Spleen (tissue), 11 donors: Measurements from ENCODE around the gene DLG1. TPM values are rescaled to one million over a fixed set of nuclear protein-coding genes. Genes with fewer than 3 reads are reported as not detected.
A peak's percentile ranks its signal among the peaks of the same experiment; 100 is the strongest.

Source experiments
- DNase-seq: peaks from one replicate; pipeline ENCODE4 v3.0.0-alpha.2; 2020
- H3K27ac ChIP-seq, 8 donors: fragments of 200-600 bp; sonication (generic) in 7 of 8; 1 replicate in 4 of 8; 2 replicates in 4 of 8; pipeline versions ENCODE4 v1.5.0 to v1.8.0; 2016 to 2021; ENCODE audit warnings: inconsistent platforms in 4 of 8, mild to moderate bottlenecking in 4 of 8, moderate library complexity in 1 of 8
- H3K27me3 ChIP-seq, 7 donors: fragments of 200-600 bp; sonication (generic) in 6 of 7; replicated peaks in 1 of 7; 1 replicate in 4 of 7; 2 replicates in 3 of 7; pipeline versions ENCODE4 v1.5.0 to v1.8.0; 2016 to 2021; ENCODE audit warnings: inconsistent platforms in 3 of 7, mild to moderate bottlenecking in 1 of 7
- H3K36me3 ChIP-seq, 6 donors: fragments of 200-600 bp; sonication (generic) in 5 of 6; 1 replicate in 4 of 6; 2 replicates in 2 of 6; pipeline versions ENCODE4 v1.5.0 to v1.8.0; 2016 to 2021; ENCODE audit warnings: inconsistent platforms in 2 of 6
- H3K4me1 ChIP-seq, 6 donors: fragments of 200-600 bp; sonication (generic) in 5 of 6; 1 replicate in 3 of 6; 2 replicates in 3 of 6; pipeline versions ENCODE4 v1.5.0 to v1.8.0; 2016 to 2021; ENCODE audit warnings: inconsistent platforms in 3 of 6
- H3K4me3 ChIP-seq, 8 donors: fragments of 200-600 bp; sonication (generic) in 7 of 8; 1 replicate in 4 of 8; 2 replicates in 4 of 8; pipeline versions ENCODE4 v1.5.0 to v1.8.0; 2016 to 2021; ENCODE audit warnings: inconsistent platforms in 4 of 8, mild to moderate bottlenecking in 4 of 8, moderate library complexity in 2 of 8
- H3K9me3 ChIP-seq, 8 donors: fragments of 200-600 bp; sonication (generic) in 7 of 8; 1 replicate in 4 of 8; 2 replicates in 4 of 8; pipeline versions ENCODE4 v1.5.0 to v1.8.0; 2016 to 2021; ENCODE audit warnings: inconsistent platforms in 4 of 8
- POLR2A ChIP-seq, 3 donors: fragments of 450-650 bp; IDR thresholded peaks; one replicate each; pipeline ENCODE4 v1.5.1; 2017; ENCODE audit warnings: antibody characterized with exemption in 3 of 3, mild to moderate bottlenecking in 1 of 3
- POLR2AphosphoS5 ChIP-seq, 3 donors: sonication (generic); formaldehyde crosslinking; IDR thresholded peaks; one replicate each; pipeline ENCODE4 v1.5.1; 2017; ENCODE audit warnings: antibody characterized with exemption in 3 of 3
- WGBS, 5 donors: extraction: QIAGEN DNeasy Blood & Tissue Kit in 3 of 5; methylation state at CpG; one replicate each; pipeline versions ENCODE4 v1.1.5 to v1.1.7; 2013 to 2018; 5-methylcytosine and 5-hydroxymethylcytosine counted together
- intact Hi-C: fragments of 100-400 bp; cut with DNase I; formaldehyde crosslinking; loops from one replicate; pipeline ENCODE4 v1.15.0; 2023; ENCODE audit warnings: low total_unique reads
- polyA plus RNA-seq, 3 donors: library from polyadenylated mRNA; stranded (reverse); fragments of 200-250 nt; gene quantifications; one replicate each; pipeline ENCODE4 v1.2.1, GENCODE V29; 2013
- total RNA-seq, 7 donors: library from RNA; depleted of rRNA in 3 of 7; stranded (reverse); fragments of >200 nt in 3 of 7; fragmentation: NEBNext Ultra II Directional in 4 of 7; extraction: Animal tissue kit (Norgen Biotek cat#: 25700) in 4 of 7; gene quantifications; one replicate each; pipeline versions ENCODE4 v1.1.0 to v1.2.1, GENCODE V29; 2016 to 2021
- TF ChIP-seq, protein P1 (sequence below), 11 experiments: fragments of 200-600 bp in 7 of 11; fragments of 450-650 bp in 4 of 11; sonication (generic) in 4 of 11; IDR thresholded peaks in 8 of 11; conservative IDR thresholded peaks in 3 of 11; 1 replicate in 7 of 11; 2 replicates in 4 of 11; pipeline versions ENCODE4 v1.4.0 to v1.8.0; 2016 to 2021; ENCODE audit warnings: antibody characterized with exemption in 11 of 11, inconsistent platforms in 4 of 11, mild to moderate bottlenecking in 1 of 11
- donor health status: healthy with polysubstance abuse.
- donor health status: DM: no; HTN: no; CAD: no; lungs with moderate emphysema.
- donor health status: DM: no; HTN: no; CAD: no.
- donor health status: Bipolar disorder and iron deficiency.
- donor health status: healthy.
- donor health status: DM: no; HTN: no; CAD: no.
- donor health status: DM: yes; HTN: yes; CAD: no.

DLG1 gene
- total and polyA plus RNA-seq, 10 donors = 11.0 to 92.3 (median 59.1) TPM

DNA sequence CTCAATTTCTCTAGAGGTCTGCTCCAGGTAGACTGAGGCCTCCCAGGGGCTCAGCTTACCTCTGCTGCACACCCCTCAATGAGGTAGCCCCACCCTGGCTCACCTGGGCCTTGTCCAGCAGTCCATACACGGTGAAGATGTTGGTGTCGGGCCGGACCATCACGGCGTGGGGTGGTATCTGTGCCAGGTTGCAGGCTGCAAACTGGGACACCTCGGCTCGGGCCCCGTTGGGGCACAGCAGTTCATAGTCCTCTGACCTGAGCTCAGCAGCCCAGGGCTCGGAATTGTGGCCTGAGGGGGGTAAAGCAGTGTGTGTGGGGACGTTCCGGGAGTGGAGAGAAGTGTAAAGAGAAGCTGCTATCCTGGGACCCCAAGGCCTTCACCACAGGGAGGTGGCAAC lies 292.0 kb downstream of the DLG1 start:
- no peaks in the 10 kb centered on the region for H3K36me3 ChIP-seq
- no peak overlapping the region for H3K4me3 ChIP-seq
- H3K27ac ChIP-seq = no peak overlapping the region
- intact Hi-C loops = no loop called here
- DNase-seq = peak; percentile 51
- whole genome bisulfite sequencing, 5 donors = 93 to 97% (median 94%) methylated on average over 11 of the region's 11 CpGs
- TF ChIP-seq POLR2AphosphoS5 (IDR thresholded peaks at IDR 0.05) (no peak), POLR2A (IDR thresholded peaks at IDR 0.05) (no peak)
- TF ChIP-seq, protein P1, sequence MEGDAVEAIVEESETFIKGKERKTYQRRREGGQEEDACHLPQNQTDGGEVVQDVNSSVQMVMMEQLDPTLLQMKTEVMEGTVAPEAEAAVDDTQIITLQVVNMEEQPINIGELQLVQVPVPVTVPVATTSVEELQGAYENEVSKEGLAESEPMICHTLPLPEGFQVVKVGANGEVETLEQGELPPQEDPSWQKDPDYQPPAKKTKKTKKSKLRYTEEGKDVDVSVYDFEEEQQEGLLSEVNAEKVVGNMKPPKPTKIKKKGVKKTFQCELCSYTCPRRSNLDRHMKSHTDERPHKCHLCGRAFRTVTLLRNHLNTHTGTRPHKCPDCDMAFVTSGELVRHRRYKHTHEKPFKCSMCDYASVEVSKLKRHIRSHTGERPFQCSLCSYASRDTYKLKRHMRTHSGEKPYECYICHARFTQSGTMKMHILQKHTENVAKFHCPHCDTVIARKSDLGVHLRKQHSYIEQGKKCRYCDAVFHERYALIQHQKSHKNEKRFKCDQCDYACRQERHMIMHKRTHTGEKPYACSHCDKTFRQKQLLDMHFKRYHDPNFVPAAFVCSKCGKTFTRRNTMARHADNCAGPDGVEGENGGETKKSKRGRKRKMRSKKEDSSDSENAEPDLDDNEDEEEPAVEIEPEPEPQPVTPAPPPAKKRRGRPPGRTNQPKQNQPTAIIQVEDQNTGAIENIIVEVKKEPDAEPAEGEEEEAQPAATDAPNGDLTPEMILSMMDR (IDR thresholded peaks at IDR 0.05 in 8 of 11, conservative IDR thresholded peaks at IDR 0.05 in 3 of 11) = no peak
- peaks cover 0 to 31% (median 0%) of the 10 kb centered on the region in 7 donors for H3K27me3 ChIP-seq
- H3K9me3 ChIP-seq = no peaks in the 10 kb centered on the region
- peaks cover 0 to 21% (median 17%) of the 10 kb centered on the region in 6 donors for H3K4me1 ChIP-seq

DNA sequence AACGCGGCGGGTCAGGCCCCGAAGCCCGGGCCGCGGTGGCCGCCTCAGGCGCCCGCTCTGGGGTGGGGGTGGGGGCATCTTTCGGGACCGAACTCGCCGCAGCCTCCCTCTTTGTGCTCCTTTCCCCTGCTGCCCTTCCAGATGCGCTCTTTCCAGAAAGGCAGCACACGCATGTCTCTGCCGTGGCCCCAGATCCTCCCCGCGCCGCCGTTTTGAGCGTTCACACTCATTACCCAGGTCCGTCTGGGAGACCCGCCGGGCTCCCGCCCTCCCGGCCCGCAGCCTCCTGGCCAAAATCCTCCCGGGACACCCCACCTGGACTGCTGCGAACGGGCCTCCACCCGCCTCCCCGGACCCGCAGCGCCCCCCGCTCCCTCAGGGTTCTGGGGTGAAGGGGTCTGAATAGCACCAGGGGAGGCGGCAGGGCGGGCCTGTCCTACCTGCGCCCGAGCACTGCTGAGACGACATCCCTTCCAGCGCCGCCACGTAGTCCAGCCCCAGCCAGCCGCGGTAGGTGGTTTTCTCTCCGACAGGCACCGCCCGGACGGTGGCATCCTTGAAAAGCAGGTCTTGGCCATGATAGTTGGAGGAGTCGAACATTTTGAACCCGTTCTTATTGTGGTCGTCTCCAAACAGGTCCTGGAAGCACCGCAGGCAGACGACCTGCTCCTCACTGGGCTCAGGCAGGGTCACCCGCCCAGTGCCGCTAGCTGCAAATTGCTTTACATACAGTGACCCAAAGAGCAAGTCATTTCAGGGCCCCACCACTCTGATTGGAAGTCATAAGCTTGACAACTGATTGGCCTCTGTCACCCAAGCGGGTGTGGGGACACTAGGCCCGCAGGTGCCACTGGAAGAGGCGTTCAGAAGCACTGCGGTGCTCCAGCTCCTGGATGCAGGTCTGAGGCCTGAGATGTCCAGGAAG lies 294.7 kb downstream of the DLG1 start:
- TF ChIP-seq POLR2AphosphoS5 (IDR thresholded peaks at IDR 0.05) (no peak), POLR2A (IDR thresholded peaks at IDR 0.05) (no peak)
- TF ChIP-seq, protein P1 (IDR thresholded peaks at IDR 0.05 in 8 of 11, conservative IDR thresholded peaks at IDR 0.05 in 3 of 11) = no peak
- H3K36me3 ChIP-seq = no peaks in the 10 kb centered on the region
- peak overlapping the region in 7 of 8 donors; percentile 26 to 84 (median 73) for H3K27ac ChIP-seq
- peaks cover 0 to 21% (median 17%) of the 10 kb centered on the region in 6 donors for H3K4me1 ChIP-seq
- 23 to 38% (median 31%) methylated on average over 23 to 61 of the region's 61 CpGs for WGBS, 5 donors
- H3K4me3 ChIP-seq = peak overlapping the region; percentile 30 to 75 (median 42)
- H3K9me3 ChIP-seq = no peaks in the 10 kb centered on the region
- intact Hi-C loops = no loop called here
- H3K27me3 ChIP-seq = peaks cover 0 to 16% (median 0%) of the 10 kb centered on the region in 7 donors
- DNase-seq = peak; percentile 79

DNA sequence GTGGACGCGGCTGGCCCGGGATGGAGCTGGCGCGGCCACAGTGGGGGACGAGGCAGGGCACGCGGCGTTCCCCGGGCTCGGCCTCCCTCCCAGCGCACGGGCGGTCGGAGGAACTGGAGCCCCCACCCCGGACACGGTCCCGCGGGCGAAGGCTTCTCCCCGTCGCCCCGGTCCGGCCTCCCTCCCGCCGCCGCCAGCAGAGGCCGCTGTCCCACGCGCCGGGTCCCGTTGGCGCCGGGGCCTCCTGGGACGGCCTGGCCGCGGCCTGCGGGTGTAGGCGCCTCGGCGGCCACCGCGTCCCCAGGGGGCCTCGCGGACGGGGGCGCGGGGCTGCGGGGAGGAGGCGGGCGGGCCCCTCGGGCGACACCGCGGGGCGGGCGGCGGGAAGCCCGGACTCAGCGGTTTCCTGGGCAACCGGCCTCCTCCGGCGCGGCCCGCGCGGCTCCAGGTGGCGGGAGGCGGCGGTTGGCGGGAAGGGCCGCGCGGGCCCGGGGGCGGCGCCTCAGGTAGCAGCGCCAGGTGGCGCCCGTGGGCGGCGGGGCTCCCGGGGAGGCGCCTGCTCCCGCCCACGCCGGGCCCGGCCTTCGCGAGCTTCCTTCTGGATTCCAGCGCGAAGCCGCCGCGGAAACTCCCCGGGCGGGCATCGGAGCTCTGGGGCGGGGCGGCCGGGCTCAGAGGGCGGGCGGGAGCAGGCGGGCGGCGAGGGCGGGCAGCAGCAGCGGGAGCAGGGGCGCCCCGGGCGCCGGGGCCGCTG lies 295.5 kb downstream of the DLG1 start:
- peak; percentile 96 for DNase-seq
- H3K36me3 ChIP-seq = no peaks in the 10 kb centered on the region
- WGBS, 5 donors = 0 to 1% (median 0%) methylated on average over 7 to 113 of the region's 113 CpGs
- peak overlapping the region; percentile 31 to 75 (median 44) for H3K4me3 ChIP-seq
- H3K27ac ChIP-seq = peak overlapping the region; percentile 22 to 84 (median 76)
- H3K9me3 ChIP-seq = no peaks in the 10 kb centered on the region
- intact Hi-C loops = no loop called here
- H3K27me3 ChIP-seq = peaks cover 0 to 16% (median 0%) of the 10 kb centered on the region in 7 donors
- TF ChIP-seq POLR2A (IDR thresholded peaks at IDR 0.05) = no peak
- TF ChIP-seq, protein P1 (IDR thresholded peaks at IDR 0.05 in 8 of 11, conservative IDR thresholded peaks at IDR 0.05 in 3 of 11) = peak; percentile 10 to 90 (median 73)
- peak in 2 of 3 donors; percentile 47 to 52 for TF ChIP-seq POLR2AphosphoS5 (IDR thresholded peaks at IDR 0.05)
- H3K4me1 ChIP-seq = peaks cover 0 to 21% (median 17%) of the 10 kb centered on the region in 6 donors
